Amniotic stem cell (primary cell): ENCODE results near the gene RNGTT.
"Not testable (repeated sequence)": the region's sequence is repeated elsewhere in the genome, so short reads cannot be mapped to it uniquely, and the experiment has no call there.

ENCODE experiments used
- DNase-seq: peaks from one replicate; lab custom pipeline; 2025; lab: John Stamatoyannopoulos, UW

RNGTT gene

GRCh38 chr6:88963139-88964090 is at the start of gene RNGTT:
TSS of gene RNGTT (minus strand) at chr6:88963618. CDS start at chr6:88963409, 209 bp downstream.
- peak; percentile 99 for DNase-seq

GRCh38 chr6:89011436-89011835 is 48.0 kb upstream of the RNGTT start:
- no peak for DNase-seq

- no peak for DNase-seq
These were observed 47.4 kb upstream of the RNGTT start for GRCh38 chr6:89010825-89011224.

DNA sequence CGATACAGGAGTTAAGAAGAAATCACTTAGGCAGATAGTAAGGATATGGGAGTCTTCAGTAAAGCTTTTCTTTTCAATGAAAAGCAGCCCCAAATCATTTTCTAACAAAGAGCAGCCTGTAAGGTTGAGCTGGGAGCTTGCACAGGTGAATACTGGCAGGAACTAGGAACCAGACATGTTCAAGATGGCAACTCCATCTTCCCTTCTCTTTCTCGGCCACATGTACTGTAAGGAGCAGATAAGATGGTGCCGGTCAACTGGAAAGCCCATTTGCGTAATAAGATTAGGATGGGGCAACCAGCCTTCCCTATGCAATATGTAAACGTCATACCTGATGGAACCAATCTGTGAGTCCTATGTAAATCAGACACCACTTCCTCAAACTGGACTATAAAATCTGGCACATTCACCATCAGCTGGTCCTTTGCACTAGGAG is 46.2 kb upstream of the RNGTT start:
- no peak for DNase-seq

DNA sequence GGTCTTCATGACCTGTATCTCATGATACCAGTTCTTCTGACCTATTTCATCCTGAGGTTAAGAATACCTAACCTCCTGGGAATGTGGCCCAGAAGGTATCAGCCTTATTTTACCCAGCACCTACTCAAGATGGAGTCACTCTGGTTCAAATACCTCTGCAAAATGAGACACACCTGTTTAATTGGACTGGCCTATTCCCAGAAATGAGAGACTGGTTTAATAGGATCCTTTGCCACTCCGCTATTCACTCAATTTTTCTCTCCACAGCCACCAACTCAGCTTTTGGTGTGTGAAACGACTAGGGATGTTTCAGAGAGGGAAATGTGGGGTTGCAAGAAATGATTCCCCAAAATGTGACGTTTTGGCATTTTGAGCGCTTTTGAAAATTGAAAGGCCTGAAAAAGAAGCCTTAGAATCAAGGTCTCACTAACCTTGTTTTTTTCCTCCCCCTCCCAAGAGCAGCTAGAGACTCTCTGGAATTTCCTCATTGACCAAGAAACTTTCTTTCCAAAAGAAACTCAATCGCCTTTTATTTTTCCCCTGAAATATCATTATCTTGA is 45.5 kb upstream of the RNGTT start:
- DNase-seq, result no peak

GRCh38 chr6:89008001-89008814 is 44.8 kb upstream of the RNGTT start:
- no peak for DNase-seq

DNA sequence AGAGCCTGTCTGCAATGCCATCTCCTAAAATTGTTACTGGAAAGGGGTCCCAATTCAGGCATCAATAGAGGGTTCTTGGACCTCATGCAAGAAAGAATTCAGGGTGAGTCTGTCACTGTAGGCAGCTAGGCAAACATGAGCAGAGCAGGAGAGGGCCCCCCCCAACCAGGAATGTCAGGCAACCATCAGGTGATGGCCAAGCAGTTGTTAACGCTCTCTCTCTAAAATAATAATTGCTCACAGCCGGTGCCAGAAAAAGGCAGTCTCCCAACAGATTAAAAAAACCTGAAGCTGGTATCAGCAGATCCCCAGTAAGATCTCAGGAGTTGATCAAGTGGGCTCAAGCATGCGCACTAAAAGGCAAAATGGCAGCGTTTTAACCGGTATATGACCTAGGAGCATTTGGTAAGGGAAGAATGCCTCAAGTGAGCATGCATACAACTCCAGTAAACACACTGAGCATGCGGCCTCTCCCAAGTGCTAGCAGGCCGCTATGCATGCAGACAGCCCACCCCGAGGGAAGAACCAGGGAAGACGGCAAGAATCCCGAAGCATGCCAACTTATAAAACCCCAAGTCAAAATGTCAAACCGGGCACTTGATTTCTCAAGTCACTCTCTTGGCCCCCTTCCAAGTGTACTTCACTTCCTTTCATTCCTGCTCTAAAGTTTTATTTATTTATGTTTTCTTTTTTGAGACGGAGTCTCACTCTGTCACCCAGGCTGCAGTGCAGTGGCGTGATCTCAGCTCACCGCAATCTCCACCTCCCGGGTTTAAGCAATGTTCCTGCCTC is 44.0 kb upstream of the RNGTT start:
- DNase-seq, result no peak

DNA sequence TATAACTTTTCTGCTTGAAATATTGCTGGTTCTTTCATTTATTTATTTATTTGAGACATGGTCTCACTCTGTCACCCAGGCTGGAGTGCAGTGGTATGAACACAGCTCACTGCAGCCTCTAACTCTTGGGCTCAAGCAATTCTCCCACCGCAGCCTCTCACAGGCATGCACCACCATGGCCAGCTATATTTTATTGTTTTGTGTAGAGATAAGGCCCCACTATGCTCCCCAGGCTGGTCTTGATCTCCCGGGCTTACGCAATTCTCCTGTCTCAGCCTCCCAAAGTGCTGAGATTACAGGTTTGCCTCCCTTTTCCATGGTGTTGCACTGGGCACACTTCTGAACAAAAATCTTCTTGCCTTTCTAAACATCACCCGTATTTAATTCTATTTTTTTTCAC is 39.1 kb upstream of the RNGTT start:
- no peak for DNase-seq

- no peak for DNase-seq
These were observed 33.9 kb upstream of the RNGTT start for GRCh38 chr6:88997327-88997726.

- DNase-seq, result no peak
These were observed 29.5 kb upstream of the RNGTT start for GRCh38 chr6:88992741-88993552.

DNA sequence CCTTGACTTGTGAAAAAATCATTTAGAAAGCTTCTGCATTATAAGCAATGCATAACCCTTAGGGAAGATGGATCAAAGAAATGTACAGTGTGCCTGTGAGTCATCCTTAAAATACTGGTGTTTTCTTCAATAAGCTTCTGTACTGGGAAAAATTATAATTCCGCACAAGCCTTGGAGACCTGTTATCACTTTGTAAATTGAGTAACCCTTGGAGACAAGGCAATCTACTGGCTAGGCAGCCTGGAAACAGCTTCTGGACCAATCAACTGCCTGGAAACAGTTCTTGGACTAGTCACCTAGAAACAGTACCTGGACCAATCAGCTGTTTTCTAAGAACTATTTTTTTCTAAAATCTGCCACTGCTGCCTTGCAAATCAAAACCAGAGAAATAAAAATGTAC is 25.8 kb upstream of the RNGTT start:
- no peak for DNase-seq

- DNase-seq, result no peak
These were observed 24.5 kb upstream of the RNGTT start for GRCh38 chr6:88987922-88988321.

- DNase-seq, result no peak
These were observed 22.5 kb upstream of the RNGTT start for GRCh38 chr6:88985901-88986300.

DNA sequence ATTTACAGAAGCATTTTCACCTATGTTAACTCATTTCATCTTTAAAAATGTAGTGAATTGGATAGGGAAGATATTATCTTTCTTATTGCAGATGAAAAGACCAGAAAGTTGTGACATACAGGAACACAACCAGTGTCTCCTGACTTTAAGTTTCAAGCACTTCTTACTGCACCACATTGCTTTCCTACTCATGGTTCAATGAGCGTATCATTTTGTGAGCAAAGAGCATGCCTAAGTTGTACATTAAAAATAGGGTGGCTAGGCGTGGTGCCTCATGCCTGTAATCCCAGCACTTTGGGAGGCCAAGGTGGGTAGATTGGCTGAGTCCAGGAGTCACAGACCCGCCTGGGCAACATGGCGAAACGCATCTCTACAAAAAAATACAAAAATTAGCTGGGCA is 21.2 kb upstream of the RNGTT start:
- DNase-seq, result no peak

DNA sequence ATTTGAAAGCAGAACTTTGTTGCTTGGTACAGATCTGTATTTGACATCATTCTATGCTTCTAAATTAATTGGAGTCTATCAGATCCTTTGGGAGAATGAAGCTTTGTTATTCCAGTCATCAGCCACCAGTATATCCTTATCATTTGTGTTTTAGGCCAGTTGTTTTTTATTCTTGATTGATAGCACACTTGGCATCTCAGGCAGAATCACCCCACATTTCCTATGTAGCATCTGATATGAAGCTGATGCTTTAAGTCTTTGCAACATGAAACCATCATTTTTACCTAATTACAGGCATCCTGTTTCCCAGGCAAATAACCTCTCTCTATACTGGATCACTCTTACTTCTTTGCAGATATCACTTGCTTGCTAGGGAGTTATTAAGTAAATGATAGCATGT is 20.7 kb upstream of the RNGTT start:
- DNase-seq, result no peak

GRCh38 chr6:88983532-88983931 is 20.1 kb upstream of the RNGTT start:
- DNase-seq, result no peak

DNA sequence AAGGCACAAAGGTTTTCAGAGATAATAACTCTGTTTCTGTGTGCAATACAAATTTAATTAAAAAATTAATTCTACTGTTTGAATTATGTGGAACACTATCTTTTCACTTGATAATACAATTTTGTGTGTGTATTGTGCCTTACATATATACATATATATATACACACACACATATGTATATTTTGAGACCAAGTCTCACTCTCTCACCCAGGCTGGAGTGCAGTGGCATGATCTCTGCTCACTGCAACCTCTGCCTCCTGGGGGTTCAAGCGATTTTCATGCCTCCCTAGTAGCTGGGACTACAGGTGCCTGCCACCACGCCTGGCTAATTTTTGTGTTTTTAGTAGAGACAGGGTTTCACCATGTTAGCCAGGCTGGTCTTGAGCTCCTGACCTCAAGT is 19.7 kb upstream of the RNGTT start:
- DNase-seq, result not testable (repeated sequence)

- peak; percentile 50 for DNase-seq
These were observed 19.3 kb upstream of the RNGTT start for GRCh38 chr6:88982720-88983119.

- no peak for DNase-seq
These were observed 12.0 kb upstream of the RNGTT start for GRCh38 chr6:88975369-88975768.

GRCh38 chr6:88972504-88973423 is 9.3 kb upstream of the RNGTT start:
- DNase-seq, result no peak
